Measurements from ENCODE around the gene CAMK1G. TPM values are rescaled to one million over a fixed set of nuclear protein-coding genes. Genes with fewer than 3 reads are reported as not detected.

Gene CAMK1G
- total RNA-seq, 2 donors from 2014 or later, result 0.55 to 2.1 TPM

DNA sequence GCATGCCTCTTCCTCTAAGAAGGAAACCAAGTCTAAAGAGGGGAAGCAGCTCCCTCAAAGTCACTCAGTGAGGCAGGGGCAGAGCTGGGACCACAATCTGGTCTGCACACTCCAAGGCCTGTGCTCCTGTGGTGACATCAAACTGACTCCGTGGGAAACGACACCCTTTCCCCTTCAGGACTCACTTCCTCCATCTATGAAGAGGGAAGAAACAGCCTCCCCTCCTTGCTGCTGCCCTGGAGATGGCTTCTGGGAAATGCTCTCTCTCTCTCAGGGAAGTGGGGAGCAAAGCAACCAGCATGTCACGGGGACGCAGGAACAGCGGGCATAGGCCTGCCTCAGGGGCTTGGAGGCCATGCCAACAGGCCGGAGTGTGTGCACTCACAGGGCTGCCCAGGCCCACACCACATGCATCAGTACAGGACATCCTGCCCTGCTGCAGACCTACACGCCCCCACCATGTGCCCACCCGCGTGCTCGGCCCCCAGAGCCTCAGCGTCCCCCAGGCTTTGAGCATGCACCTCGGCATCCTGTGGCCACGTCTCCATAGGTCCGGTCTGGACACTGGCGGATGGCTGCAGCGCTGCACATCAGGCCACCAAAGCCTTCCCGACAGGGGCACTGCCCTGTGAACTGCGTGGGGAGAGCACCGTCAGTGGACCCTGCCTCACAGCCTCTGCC is 43.0 kb downstream of the CAMK1G start:
- no peak overlapping the region for H3K4me3 ChIP-seq (ENCODE audit: low read length)
- Mint-ChIP-seq H3K4me3 (no peak overlapping the region), H3K27me3 (ENCODE audit: insufficient read depth) (peaks cover 59% of the 10 kb centered on the region), H3K36me3 (ENCODE audit: low read depth) (no peaks in the 10 kb centered on the region), H3K4me1 (no peaks in the 10 kb centered on the region), H3K9me3 (no peaks in the 10 kb centered on the region), H3K27ac (no peak overlapping the region)
- WGBS, 2 experiments (ENCODE audit: insufficient coverage in 1 of 2, insufficient read length in 1 of 2), result 94 to 100% methylated on average over 4 to 19 of the region's 19 CpGs
- DNase-seq, result no peak
- no peak overlapping the region for H3K27ac ChIP-seq (ENCODE audit: low read depth, low read length)
- no peaks in the 10 kb centered on the region for H3K36me3 ChIP-seq (ENCODE audit: control insufficient read depth, insufficient read depth, low read length)
- H3K4me1 ChIP-seq (ENCODE audit: control insufficient read depth, insufficient read depth, low read length), result no peaks in the 10 kb centered on the region
- peaks cover 52% of the 10 kb centered on the region for H3K27me3 ChIP-seq (ENCODE audit: control insufficient read depth, insufficient read depth, low read length, poor library complexity, severe bottlenecking)
- TF ChIP-seq, protein P1, sequence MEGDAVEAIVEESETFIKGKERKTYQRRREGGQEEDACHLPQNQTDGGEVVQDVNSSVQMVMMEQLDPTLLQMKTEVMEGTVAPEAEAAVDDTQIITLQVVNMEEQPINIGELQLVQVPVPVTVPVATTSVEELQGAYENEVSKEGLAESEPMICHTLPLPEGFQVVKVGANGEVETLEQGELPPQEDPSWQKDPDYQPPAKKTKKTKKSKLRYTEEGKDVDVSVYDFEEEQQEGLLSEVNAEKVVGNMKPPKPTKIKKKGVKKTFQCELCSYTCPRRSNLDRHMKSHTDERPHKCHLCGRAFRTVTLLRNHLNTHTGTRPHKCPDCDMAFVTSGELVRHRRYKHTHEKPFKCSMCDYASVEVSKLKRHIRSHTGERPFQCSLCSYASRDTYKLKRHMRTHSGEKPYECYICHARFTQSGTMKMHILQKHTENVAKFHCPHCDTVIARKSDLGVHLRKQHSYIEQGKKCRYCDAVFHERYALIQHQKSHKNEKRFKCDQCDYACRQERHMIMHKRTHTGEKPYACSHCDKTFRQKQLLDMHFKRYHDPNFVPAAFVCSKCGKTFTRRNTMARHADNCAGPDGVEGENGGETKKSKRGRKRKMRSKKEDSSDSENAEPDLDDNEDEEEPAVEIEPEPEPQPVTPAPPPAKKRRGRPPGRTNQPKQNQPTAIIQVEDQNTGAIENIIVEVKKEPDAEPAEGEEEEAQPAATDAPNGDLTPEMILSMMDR (conservative IDR thresholded peaks at IDR 0.05), result no peak
- no peaks in the 10 kb centered on the region for H3K9me3 ChIP-seq (ENCODE audit: control insufficient read depth, low read length)
- no peak overlapping the region for H3K9ac ChIP-seq (ENCODE audit: extremely low read depth, low read length, poor library complexity, severe bottlenecking)

DNA sequence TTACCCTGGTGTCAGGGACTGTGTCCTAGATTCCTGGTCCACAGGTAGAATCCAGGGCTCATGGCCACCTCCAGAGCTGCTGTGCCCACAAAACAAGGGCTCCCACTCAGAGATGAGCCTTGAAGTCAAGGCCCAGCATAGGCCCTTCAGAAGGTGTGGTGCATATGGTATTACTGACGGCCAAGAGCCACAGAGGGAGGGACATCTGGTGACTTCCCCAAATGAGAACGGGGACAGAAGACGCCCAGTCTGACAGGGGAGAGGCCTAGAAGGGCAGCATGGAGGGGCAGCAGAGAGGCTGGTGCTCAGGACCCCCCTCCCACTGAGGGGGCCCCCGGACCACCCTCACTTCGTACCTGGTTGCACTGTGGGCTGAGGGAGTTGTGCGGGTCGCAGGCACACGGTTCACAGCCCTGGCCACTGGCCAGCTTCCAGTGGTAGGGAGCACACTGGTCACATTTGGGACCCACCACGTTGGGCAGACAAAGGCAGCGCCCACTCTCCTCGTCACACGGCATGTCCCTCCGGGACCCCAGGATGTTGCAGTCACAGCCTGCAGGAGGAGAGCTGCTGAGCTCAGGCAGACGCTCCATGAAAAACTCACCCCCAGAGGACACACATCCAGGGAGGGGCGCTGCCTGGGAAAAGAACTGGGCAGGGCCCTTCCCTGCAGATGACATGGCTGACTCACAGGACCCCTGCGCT is 43.7 kb downstream of the CAMK1G start:
- Histone ChIP-seq H3K4me3 (ENCODE audit: low read length) (no peak overlapping the region), H3K4me1 (ENCODE audit: control insufficient read depth, insufficient read depth, low read length) (no peaks in the 10 kb centered on the region), H3K27me3 (ENCODE audit: control insufficient read depth, insufficient read depth, low read length, poor library complexity, severe bottlenecking) (peaks cover 52% of the 10 kb centered on the region), H3K27ac (ENCODE audit: low read depth, low read length) (no peak overlapping the region), H3K9ac (ENCODE audit: extremely low read depth, low read length, poor library complexity, severe bottlenecking) (no peak overlapping the region), H3K9me3 (ENCODE audit: control insufficient read depth, low read length) (no peaks in the 10 kb centered on the region), H3K36me3 (ENCODE audit: control insufficient read depth, insufficient read depth, low read length) (no peaks in the 10 kb centered on the region)
- no peaks in the 10 kb centered on the region for H3K36me3 Mint-ChIP-seq (ENCODE audit: low read depth)
- TF ChIP-seq, protein P1 (conservative IDR thresholded peaks at IDR 0.05), result no peak
- H3K4me3 Mint-ChIP-seq, result no peak overlapping the region
- WGBS, 2 experiments (ENCODE audit: insufficient coverage in 1 of 2, insufficient read length in 1 of 2), result 72 to 82% methylated on average over 11 to 16 of the region's 16 CpGs
- no peaks in the 10 kb centered on the region for H3K4me1 Mint-ChIP-seq
- no peak for DNase-seq
- H3K9me3 Mint-ChIP-seq, result no peaks in the 10 kb centered on the region
- H3K27me3 Mint-ChIP-seq (ENCODE audit: insufficient read depth), result peaks cover 52% of the 10 kb centered on the region
- peak overlapping the region; percentile 52 for H3K27ac Mint-ChIP-seq

DNA sequence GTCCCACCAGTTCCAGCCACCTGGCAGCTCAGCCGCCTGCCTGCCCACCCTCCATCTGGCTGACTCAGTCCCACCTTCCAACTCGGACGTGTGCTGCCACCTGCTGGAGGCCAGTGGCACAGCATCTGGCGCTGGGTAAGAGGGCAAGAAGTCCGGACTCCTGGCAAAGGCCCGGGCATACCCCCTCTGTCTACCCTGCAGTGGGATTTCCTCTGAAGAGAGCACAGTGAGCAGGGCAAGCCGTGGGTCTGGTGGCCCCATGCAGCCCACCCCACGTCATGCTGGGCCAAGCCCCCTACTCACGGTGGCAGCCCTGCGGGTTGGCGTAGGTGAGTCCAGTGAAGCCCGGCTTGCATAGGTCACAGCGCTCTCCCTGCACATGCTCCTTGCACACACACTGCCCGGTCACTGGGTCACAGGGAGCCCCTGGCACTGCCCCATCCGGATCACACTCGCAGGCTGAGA is 44.2 kb downstream of the CAMK1G start:
- 50 to 57% methylated on average over 12 to 16 of the region's 16 CpGs for WGBS, 2 experiments (ENCODE audit: insufficient coverage in 1 of 2, insufficient read length in 1 of 2)
- H3K9me3 Mint-ChIP-seq, result no peaks in the 10 kb centered on the region
- Histone ChIP-seq H3K4me3 (ENCODE audit: low read length) (no peak overlapping the region), H3K27me3 (ENCODE audit: control insufficient read depth, insufficient read depth, low read length, poor library complexity, severe bottlenecking) (peaks cover 52% of the 10 kb centered on the region), H3K9ac (ENCODE audit: extremely low read depth, low read length, poor library complexity, severe bottlenecking) (no peak overlapping the region), H3K36me3 (ENCODE audit: control insufficient read depth, insufficient read depth, low read length) (no peaks in the 10 kb centered on the region), H3K4me1 (ENCODE audit: control insufficient read depth, insufficient read depth, low read length) (no peaks in the 10 kb centered on the region), H3K9me3 (ENCODE audit: control insufficient read depth, low read length) (no peaks in the 10 kb centered on the region), H3K27ac (ENCODE audit: low read depth, low read length) (no peak overlapping the region)
- H3K27ac Mint-ChIP-seq, result no peak overlapping the region
- H3K4me3 Mint-ChIP-seq, result no peak overlapping the region
- DNase-seq, result peak; percentile 97
- H3K36me3 Mint-ChIP-seq (ENCODE audit: low read depth), result no peaks in the 10 kb centered on the region
- no peaks in the 10 kb centered on the region for H3K4me1 Mint-ChIP-seq
- TF ChIP-seq, protein P1 (conservative IDR thresholded peaks at IDR 0.05), result peak; percentile 97
- peaks cover 49% of the 10 kb centered on the region for H3K27me3 Mint-ChIP-seq (ENCODE audit: insufficient read depth)
